ENCODE results near the gene HAUS7. TPM values are rescaled to one million over a fixed set of nuclear protein-coding genes. Genes with fewer than 3 reads are reported as not detected.

HAUS7 gene
- total RNA-seq: 8.8 and 26.8 TPM in 2 replicates

DNA sequence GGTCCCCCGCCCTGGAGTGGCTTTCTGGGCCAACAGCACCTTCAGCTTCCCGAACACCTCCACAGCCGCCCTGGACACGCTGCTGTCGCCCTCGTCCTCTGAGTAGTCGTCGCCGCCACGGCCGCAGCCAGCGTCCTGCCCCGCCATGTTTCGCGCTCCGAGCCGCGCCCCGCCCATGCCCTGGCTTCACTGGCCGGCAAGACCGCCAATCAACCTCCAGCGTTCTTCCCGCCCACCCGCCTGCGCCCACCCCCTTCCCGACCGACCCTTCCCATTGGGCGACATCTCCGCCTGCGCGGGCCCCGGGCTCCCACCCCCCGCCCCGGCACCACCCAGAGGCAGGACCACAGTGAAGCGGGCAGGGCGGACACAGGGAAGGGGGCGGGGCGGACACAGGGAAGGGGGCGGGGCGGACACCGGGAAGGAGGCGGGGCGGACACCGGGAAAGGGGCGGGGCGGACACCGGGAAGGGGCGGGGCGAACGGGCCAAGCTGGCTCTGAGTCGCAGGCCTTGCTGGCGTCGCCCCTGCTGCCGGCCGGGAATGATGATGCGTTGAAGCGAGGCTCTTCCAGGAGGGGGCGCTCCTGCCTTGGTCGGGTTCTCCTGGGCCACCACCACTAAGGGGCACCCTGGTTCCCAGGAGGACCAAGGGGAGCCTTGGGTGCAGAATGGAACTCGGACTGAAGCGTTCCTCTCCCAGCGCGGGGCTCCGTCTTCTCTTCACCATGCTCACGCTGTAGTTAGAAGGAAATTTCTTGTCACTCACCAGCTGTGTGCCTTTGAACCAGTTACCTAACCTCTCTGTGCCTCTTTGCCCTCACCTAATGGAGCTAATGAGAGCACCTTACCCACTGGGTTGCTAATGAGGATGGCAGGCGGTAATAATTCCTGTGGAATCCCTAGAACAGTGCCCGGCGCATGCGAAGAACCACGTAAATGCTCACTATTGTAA lies at the start of gene HAUS7:
HAUS7 (minus strand) TSS at position 166 of the 953 bp plus-strand sequence; CDS start at position 147, 19 bp downstream.

DNA sequence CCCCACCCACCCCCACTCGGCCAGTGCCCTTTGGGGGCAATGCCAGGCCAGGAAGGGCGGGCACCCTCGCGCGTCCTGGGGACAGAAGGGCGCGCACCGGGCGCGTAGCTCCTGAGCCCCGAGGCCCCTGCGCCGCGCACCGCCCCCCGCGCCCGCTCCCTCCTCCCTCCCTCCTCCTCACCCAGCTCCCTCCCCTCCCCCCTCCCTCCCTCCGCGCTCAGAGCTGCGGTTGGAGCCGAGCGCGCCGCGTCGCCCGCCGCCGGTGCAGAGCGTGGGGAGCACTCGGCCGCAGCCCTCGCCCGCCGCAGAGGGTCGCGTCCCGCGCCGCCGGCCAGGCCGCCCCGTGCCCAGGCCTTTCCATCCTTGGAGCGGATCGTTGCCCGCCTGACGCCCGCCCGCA lies 47.0 kb upstream of the HAUS7 start, which contains the start of gene ATP2B3:
ATP2B3 (plus strand) TSS at position 220 of the 400 bp plus-strand sequence. CDS start 18,606 bp downstream, outside the sequence.

DNA sequence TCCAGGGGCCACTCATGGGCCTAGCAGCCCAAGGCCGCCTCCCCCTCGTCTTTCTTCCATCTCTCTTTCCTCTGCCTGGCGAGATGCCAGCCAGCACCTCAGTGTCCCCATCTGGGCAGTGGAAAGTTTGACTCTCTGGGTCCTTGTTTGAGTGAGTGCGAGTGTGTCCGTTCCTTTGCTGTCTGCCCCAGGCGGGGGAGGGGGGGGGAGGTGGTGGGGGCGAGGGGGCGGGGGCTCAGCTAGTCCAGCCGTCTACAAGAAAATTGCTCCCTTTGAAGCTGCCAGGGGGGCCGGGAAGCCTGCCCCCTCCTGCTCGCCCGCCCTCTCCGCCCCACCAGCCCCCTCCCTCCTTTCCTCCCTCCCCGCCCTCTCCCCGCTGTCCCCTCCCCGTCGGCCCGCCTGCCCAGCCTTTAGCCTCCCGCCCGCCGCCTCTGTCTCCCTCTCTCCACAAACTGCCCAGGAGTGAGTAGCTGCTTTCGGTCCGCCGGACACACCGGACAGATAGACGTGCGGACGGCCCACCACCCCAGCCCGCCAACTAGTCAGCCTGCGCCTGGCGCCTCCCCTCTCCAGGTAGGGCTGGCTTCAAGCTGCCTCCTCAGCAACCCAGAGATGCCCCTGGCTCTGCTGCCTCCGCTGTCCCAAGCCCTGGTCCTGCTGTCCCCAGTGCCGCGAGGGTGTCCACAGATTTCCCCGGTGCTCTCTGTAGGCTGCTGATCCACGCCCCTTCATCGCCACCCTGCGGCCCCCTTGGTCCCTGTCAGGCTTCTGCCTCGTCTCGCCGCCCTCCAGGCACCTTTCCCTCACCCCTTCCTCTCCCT lies 24.4 kb upstream of the HAUS7 start, which contains the start of gene BGN:
BGN (plus strand) TSS at position 440 of the 821 bp plus-strand sequence. CDS start 9,652 bp downstream, outside the sequence.

DNA sequence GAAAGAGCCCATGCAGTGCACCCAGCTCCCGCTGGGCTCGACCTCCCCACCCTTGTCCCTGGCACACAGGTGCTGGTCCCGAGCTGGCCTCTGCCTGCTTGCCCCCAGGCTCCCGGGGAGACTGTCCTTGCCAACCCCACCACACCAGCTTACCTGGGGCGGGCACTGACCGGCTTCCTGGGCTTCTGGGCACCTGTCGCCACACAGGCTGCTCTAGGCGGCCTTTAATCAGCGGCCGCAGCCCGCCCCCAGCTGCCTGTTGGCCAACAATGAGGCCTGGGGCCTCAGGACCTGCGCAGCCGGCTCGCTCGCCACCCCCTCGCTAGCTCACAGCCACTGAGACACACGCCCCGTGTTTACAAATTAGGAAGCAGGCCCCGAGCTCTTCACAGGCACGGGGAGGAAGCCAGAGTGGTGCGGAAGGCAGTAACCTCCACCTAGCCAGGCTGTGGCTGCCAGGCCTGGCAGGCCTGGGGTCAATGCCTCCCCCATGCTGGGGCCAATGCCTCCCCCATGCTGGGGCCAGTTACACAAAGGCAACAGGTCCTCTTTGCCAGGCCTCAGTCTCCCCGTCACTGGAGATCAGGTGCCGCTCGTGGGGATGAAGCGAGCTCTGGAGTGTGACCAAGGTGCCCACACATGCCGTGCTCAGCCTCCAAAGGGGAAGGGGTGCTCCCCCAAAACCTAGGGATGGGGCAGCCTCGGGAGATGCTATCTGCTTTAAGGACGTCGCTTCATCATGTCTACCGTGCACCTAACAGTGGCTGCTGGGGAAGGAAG lies 24.3 kb downstream of the HAUS7 start, which contains the start of gene TREX2:
TREX2 (minus strand) TSS at position 201 of the 780 bp plus-strand sequence. CDS start 626 bp downstream, outside the sequence.

DNA sequence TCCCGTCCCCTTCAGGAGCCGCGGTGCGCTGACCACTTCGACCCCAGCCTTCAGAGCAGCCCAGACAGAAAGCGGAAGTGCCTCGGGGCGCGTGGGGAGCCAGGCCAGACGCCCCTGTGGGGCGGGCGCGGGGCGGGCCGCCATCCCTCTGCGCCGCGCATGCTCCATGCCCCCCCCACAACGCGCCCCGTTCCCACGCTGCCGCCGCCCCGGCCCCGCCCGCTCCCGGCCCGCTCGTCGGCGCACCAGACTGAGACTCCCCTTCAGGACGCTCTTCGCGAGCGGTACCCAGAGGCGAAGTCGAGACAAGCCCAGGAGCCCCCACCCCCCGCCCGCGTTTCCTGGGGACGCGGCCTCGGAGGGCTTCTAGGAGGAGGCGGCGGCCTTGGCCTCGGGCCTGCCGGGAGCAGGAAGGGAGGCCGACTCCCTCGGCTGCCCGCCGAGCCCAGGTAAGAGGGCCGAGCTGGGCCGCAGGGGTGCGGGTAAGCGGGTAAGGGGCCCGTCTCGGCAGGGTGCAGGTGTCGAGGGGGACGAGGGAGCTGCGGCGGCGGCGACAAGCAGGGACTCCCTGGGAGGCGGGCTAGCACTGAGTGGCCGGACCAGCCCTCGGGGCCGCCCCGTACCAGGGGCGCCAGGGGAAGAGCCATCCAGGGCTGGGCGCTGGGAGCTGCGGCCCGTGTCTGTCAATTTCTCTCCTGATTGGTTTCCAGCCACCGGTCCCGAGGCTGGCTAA lies 59.0 kb downstream of the HAUS7 start, which contains the start of gene ZFP92:
ZFP92 (plus strand) TSS at position 218 of the 733 bp plus-strand sequence. CDS start 6,851 bp downstream, outside the sequence.

DNA sequence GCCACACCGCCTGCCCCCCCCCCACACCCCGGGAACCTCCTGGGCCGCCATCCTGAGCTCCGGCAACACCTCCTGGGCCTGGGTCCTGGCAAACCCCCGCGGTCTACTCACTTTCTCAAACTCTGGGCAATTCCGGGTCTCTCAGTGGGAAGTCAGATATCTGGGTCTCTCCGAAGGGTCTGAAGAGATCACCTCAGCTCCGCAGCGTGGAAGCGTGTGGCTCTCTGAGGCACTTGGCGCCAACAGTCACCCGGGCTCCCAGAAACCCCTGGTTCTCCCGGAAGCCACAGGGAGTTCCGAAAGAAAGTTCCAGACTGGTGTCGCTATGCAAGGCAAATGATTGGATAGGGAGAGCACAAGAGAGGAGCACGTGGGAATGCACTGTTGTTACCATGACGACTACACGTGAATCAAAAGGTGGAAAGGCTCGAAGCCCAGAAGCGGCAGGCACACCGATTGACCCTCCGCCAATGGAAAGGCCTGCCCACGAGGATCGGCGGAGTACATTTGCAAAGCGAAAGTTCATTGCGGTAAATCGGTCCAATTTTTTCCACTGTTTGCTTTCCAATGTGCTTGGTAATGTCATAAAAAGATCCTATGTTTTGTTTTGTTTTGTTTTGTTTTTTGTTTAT lies 69.1 kb downstream of the HAUS7 start, which contains the start of gene PNMA6E:
PNMA6E (minus strand) TSS at position 218 of the 632 bp plus-strand sequence. CDS start 2,501 bp downstream, outside the sequence.

Small RNA genes lying within 50 kb of the gene (small RNA-seq; reads per million reads assigned to genes)
- gene RN7SL667P (ENCODE audit: low replicate concordance): not detected

Other genes with a start within 250 kb of the HAUS7 start
- not detected in 2 replicates for gene PNMA6F, start 148.8 kb downstream of the HAUS7 start, total RNA-seq
- 10.1 and 13.5 TPM in 2 replicates for gene ZNF275, start 136.4 kb downstream of the HAUS7 start, total RNA-seq
- gene PNMA6E, start 69.2 kb downstream of the HAUS7 start, total RNA-seq: not detected in 2 replicates
- under 0.01 and 0.44 TPM in 2 replicates for gene ZFP92, start 59.1 kb downstream of the HAUS7 start, total RNA-seq
- gene TREX2, start 24.5 kb downstream of the HAUS7 start, total RNA-seq: 0.22 and 2.4 TPM in 2 replicates
- gene BGN, start 24.4 kb upstream of the HAUS7 start, total RNA-seq: 3.3 and 23.3 TPM in 2 replicates
- not detected in 2 replicates for gene ATP2B3, start 47.1 kb upstream of the HAUS7 start, total RNA-seq
- gene CCNQ, start 128.6 kb upstream of the HAUS7 start, total RNA-seq: 24.3 and 52.0 TPM in 2 replicates
- under 0.01 and 0.14 TPM in 2 replicates for gene DUSP9, start 176.6 kb upstream of the HAUS7 start, total RNA-seq
- 0.22 TPM in 1 of 2 replicates, not detected in the other for gene PNCK, start 203.2 kb upstream of the HAUS7 start, total RNA-seq
- gene SLC6A8, start 217.3 kb upstream of the HAUS7 start, total RNA-seq: 10.0 and 16.4 TPM in 2 replicates

Measured in placental pericyte (primary cell).